ENCODE measurements around the gene F10. TPM values are rescaled to one million over a fixed set of nuclear protein-coding genes. Genes with fewer than 3 reads are reported as not detected.
A peak's percentile ranks its signal among the peaks of the same experiment; 100 is the strongest.
"Not testable (repeated sequence)": the region's sequence is repeated elsewhere in the genome, so short reads cannot be mapped to it uniquely, and the experiment has no call there.

Gene F10
- total RNA-seq, 5 donors from 2014 or later (not counting 1 experiment from before 2014, with no cell fraction given), result not detected

DNA sequence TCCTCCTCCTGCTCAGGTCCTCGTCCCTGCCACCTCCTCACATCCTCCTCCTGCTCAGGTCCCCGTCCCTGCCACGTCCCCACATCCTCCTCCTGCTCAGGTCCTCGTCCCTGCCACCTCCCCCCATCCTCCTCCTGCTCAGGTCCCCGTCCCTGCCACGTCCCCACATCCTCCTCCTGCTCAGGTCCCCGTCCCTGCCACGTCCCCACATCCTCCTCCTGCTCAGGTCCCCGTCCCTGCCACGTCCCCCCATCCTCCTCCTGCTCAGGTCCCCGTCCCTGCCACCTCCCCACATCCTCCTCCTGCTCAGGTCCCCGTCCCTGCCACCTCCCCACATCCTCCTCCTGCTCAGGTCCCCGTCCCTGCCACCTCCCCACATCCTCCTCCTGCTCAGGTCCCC lies 39.4 kb downstream of the F10 start:
- H3K4me3 Mint-ChIP-seq; H3K36me3 Mint-ChIP-seq; POLR2A ChIA-PET; H3K4me3 ChIP-seq (ENCODE audit: control insufficient read depth in 1 of 2, extremely low read depth in 1 of 2, low read length in 1 of 2); H3K27me3 Mint-ChIP-seq; H3K27ac Mint-ChIP-seq; H3K27me3 ChIP-seq (replicated peaks in 1 of 2; ENCODE audit: control insufficient read depth in 2 of 2, extremely low read depth in 1 of 2, insufficient read depth in 2 of 2, low read length in 1 of 2); DNase-seq; H3K36me3 ChIP-seq (ENCODE audit: control insufficient read depth in 2 of 2, extremely low read depth in 1 of 2, insufficient read depth in 1 of 2, low read length in 1 of 2); H3K9me3 Mint-ChIP-seq; ATAC-seq (replicated peaks in 1 of 4); H3K9me3 ChIP-seq; CTCF ChIA-PET; H3K27ac ChIP-seq (ENCODE audit: low read length): not testable (repeated sequence)
- H3K4me1 Mint-ChIP-seq, result peaks cover 26 to 31% (median 30%) of the 10 kb centered on the region in 3 donors
- H3K4me1 ChIP-seq (ENCODE audit: control insufficient read depth in 1 of 2, extremely low read depth in 1 of 2, insufficient read depth in 2 of 2, low read length in 2 of 2), result peaks cover 14 to 27% of the 10 kb centered on the region in 2 experiments
- WGBS (ENCODE audit: insufficient coverage), result no CpG with 5 or more reads among the region's 13 CpGs

DNA sequence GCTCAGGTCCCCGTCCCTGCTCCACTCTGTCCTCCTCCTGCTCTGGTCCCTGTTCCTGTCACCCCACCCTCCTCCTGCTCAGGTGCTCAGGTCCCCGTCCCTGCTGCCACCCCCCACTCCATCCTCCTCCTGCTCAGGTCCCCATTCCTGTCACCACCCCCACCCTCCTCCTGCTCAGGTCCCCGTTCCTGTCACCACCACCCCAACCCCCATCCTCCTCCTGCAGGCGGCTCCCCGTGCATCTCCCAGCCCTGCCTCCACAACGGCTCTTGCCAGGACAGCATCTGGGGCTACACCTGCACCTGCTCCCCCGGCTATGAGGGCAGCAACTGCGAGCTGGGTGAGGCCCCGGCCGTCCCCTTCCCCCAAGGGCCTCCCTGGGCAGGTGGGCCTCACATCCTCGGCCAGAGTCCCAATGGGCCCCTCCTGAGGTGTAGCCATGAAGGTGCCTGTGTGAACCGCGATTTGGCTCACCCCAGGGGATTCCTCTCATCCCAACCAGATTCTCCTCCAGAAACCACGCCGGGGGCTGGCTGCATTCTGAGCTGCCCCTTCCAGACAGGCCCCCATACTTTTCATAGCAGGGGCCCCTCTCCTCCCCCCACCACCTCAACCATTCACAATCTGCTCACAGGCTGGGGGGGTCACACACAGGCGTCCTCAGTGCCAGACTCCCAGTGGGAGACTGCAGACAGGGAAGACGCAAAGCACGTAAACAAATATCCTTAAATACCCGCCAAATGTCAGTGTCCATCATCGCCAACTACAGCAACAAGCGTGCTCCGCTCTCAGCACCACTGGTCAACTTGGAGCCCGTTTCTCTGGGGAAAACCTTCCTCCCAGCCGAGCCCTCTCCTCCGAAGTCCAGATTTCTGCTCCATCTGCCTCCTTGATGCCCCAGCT lies 40.4 kb downstream of the F10 start:
- H3K36me3 Mint-ChIP-seq, result peaks cover 9% of the 10 kb centered on the region

DNA sequence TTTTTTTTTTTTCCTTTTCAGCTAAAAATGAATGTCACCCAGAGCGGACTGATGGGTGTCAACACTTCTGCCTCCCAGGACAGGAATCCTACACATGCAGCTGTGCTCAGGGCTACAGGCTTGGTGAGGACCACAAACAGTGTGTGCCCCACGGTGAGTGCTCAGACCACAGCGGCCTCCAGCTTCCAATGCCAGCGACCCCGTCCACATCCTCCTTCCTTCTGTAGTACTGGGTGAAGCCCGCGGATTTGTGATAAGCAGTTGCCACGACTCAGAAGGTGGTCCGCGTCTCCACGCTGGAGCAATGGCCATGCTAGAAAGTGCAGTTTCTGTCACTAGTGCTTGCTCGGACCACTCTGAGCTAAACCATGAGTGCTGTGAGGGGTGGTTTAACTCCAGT lies 41.9 kb downstream of the F10 start:
- H3K9me3 ChIP-seq, result no peaks in the 10 kb centered on the region
- H3K36me3 ChIP-seq (ENCODE audit: control insufficient read depth in 2 of 2, extremely low read depth in 1 of 2, insufficient read depth in 1 of 2, low read length in 1 of 2), result peaks cover 0 to 3% of the 10 kb centered on the region in 2 donors
- POLR2A ChIA-PET, result interaction anchor here in 1 of 2 donors (0.7 kb wide), 1 partner anchor 196 kb away, joined by 3 read pairs; no protein-coding TSS in a partner anchor
- H3K36me3 Mint-ChIP-seq, result peaks cover 20% of the 10 kb centered on the region
- H3K4me1 ChIP-seq (ENCODE audit: control insufficient read depth in 1 of 2, extremely low read depth in 1 of 2, insufficient read depth in 2 of 2, low read length in 2 of 2), result peaks cover 14 to 27% of the 10 kb centered on the region in 2 experiments
- WGBS (ENCODE audit: insufficient coverage), result 65% methylated on average over 12 of the region's 12 CpGs
- no peak overlapping the region for H3K27ac ChIP-seq (ENCODE audit: low read length)
- no peaks in the 10 kb centered on the region for H3K27me3 ChIP-seq (replicated peaks in 1 of 2; ENCODE audit: control insufficient read depth in 2 of 2, extremely low read depth in 1 of 2, insufficient read depth in 2 of 2, low read length in 1 of 2)
- peaks cover 30 to 31% (median 30%) of the 10 kb centered on the region in 3 donors for H3K4me1 Mint-ChIP-seq
- no peaks in the 10 kb centered on the region for H3K27me3 Mint-ChIP-seq
- no peak overlapping the region for H3K4me3 Mint-ChIP-seq
- peak overlapping the region in 1 of 2 donors; percentile 76 for H3K27ac Mint-ChIP-seq
- H3K9me3 Mint-ChIP-seq, result peaks cover 5 to 10% (median 8%) of the 10 kb centered on the region in 3 donors
- CTCF ChIA-PET, result no interaction called here
- DNase-seq, result no peak
- peak in 1 of 4 experiments; percentile 32 for ATAC-seq (replicated peaks in 1 of 4)
- no peak overlapping the region for H3K4me3 ChIP-seq (ENCODE audit: control insufficient read depth in 1 of 2, extremely low read depth in 1 of 2, low read length in 1 of 2)

More for the DNA sequence above, 40.4 kb downstream of the F10 start:
- no peaks in the 10 kb centered on the region for H3K36me3 ChIP-seq (ENCODE audit: control insufficient read depth in 2 of 2, extremely low read depth in 1 of 2, insufficient read depth in 1 of 2, low read length in 1 of 2)
- peak overlapping the region; percentile 81 to 86 for H3K27ac Mint-ChIP-seq
- DNase-seq (peak in 9 of 35 experiments; percentile 13 to 40 (median 30)), ATAC-seq (replicated peaks in 1 of 4) (peak; percentile 28 to 69 (median 52))
- POLR2A ChIA-PET, result no interaction called here
- H3K9me3 ChIP-seq, result no peaks in the 10 kb centered on the region
- no peaks in the 10 kb centered on the region for H3K27me3 Mint-ChIP-seq
- peak overlapping the region in 1 of 3 donors; percentile 65 for H3K4me3 Mint-ChIP-seq
- H3K27me3 ChIP-seq (replicated peaks in 1 of 2; ENCODE audit: control insufficient read depth in 2 of 2, extremely low read depth in 1 of 2, insufficient read depth in 2 of 2, low read length in 1 of 2), result no peaks in the 10 kb centered on the region
- CTCF ChIA-PET, result no interaction called here
- peaks cover 14 to 27% of the 10 kb centered on the region in 2 experiments for H3K4me1 ChIP-seq (ENCODE audit: control insufficient read depth in 1 of 2, extremely low read depth in 1 of 2, insufficient read depth in 2 of 2, low read length in 2 of 2)
- 51% methylated on average over 23 of the region's 25 CpGs for WGBS (ENCODE audit: insufficient coverage)
- H3K9me3 Mint-ChIP-seq, result peaks cover 5 to 10% (median 8%) of the 10 kb centered on the region in 3 donors
- H3K27ac ChIP-seq (ENCODE audit: low read length), result peak overlapping the region; percentile 49
- H3K4me1 Mint-ChIP-seq, result peaks cover 26 to 31% (median 30%) of the 10 kb centered on the region in 3 donors
- H3K4me3 ChIP-seq (ENCODE audit: control insufficient read depth in 1 of 2, extremely low read depth in 1 of 2, low read length in 1 of 2), result no peak overlapping the region

DNA sequence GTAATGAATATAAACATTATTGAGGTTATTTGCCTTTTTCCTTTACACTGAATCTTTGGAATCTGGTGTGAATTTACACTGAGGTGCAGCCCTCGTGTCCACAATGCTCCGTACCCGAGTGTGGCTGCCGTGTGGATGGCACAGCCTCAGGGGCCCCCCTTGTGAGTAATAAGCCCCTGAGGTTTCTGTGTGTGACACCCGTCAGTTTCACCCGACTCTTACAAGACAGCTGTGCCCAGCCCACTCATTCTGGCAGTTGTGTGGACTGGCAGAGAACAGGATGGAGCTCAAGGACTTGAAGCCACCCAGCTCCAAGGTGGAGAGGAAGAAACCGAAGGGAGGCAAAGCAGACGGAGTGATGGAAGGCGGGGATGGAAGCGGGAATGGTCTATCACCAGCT lies 43.7 kb downstream of the F10 start:
- 0% methylated on average over 1 of the region's 10 CpGs for WGBS (ENCODE audit: insufficient coverage)
- DNase-seq (no peak), ATAC-seq (replicated peaks in 1 of 4) (no peak)
- no peak overlapping the region for H3K4me3 Mint-ChIP-seq
- Histone ChIP-seq H3K27ac (ENCODE audit: low read length) (no peak overlapping the region), H3K36me3 (ENCODE audit: control insufficient read depth in 2 of 2, extremely low read depth in 1 of 2, insufficient read depth in 1 of 2, low read length in 1 of 2) (peaks cover 1 to 5% of the 10 kb centered on the region in 2 donors), H3K4me1 (ENCODE audit: control insufficient read depth in 1 of 2, extremely low read depth in 1 of 2, insufficient read depth in 2 of 2, low read length in 2 of 2) (peaks cover 7 to 35% of the 10 kb centered on the region in 2 experiments), H3K27me3 (replicated peaks in 1 of 2; ENCODE audit: control insufficient read depth in 2 of 2, extremely low read depth in 1 of 2, insufficient read depth in 2 of 2, low read length in 1 of 2) (no peaks in the 10 kb centered on the region), H3K9me3 (no peaks in the 10 kb centered on the region), H3K4me3 (ENCODE audit: control insufficient read depth in 1 of 2, extremely low read depth in 1 of 2, low read length in 1 of 2) (no peak overlapping the region)
- H3K27me3 Mint-ChIP-seq, result no peaks in the 10 kb centered on the region
- peaks cover 5 to 10% (median 8%) of the 10 kb centered on the region in 3 donors for H3K9me3 Mint-ChIP-seq
- H3K4me1 Mint-ChIP-seq, result peaks cover 18 to 28% (median 25%) of the 10 kb centered on the region in 3 donors
- peak overlapping the region; percentile 66 to 68 for H3K27ac Mint-ChIP-seq
- ChIA-PET POLR2A (no interaction called here), CTCF (no interaction called here)
- H3K36me3 Mint-ChIP-seq, result peaks cover 22% of the 10 kb centered on the region

DNA sequence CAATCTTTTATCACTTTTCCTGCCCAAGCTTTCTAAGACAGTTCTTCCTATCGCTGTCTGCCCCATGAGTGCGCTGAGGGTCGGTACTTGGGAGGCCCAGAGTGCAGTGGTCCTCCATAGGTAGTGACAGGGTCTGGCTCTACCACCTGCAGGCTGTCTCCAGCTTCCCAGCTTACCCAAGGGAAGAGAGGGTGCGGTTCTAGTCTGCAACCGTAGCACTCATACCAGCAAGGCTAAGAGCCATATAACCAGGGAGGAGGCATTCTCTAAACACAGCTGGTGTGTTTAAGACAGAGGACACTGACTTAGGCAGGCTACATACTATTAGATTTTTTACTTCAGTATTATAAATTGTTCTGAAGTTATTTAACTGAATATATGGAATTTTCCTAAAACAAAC lies 44.1 kb downstream of the F10 start:
- H3K27ac ChIP-seq (ENCODE audit: low read length), result no peak overlapping the region
- no peak for ATAC-seq (replicated peaks in 1 of 4)
- peaks cover 15 to 28% (median 26%) of the 10 kb centered on the region in 3 donors for H3K4me1 Mint-ChIP-seq
- H3K27me3 ChIP-seq (replicated peaks in 1 of 2; ENCODE audit: control insufficient read depth in 2 of 2, extremely low read depth in 1 of 2, insufficient read depth in 2 of 2, low read length in 1 of 2), result no peaks in the 10 kb centered on the region
- DNase-seq, result no peak
- 90% methylated on average over 3 of the region's 5 CpGs for WGBS (ENCODE audit: insufficient coverage)
- no peaks in the 10 kb centered on the region for H3K9me3 ChIP-seq
- no peak overlapping the region for H3K4me3 Mint-ChIP-seq
- H3K27me3 Mint-ChIP-seq, result no peaks in the 10 kb centered on the region
- POLR2A ChIA-PET, result no interaction called here
- CTCF ChIA-PET, result no interaction called here
- peaks cover 5 to 10% (median 8%) of the 10 kb centered on the region in 3 donors for H3K9me3 Mint-ChIP-seq
- no peak overlapping the region for H3K27ac Mint-ChIP-seq
- H3K36me3 Mint-ChIP-seq, result peaks cover 25% of the 10 kb centered on the region
- H3K4me1 ChIP-seq (ENCODE audit: control insufficient read depth in 1 of 2, extremely low read depth in 1 of 2, insufficient read depth in 2 of 2, low read length in 2 of 2), result peaks cover 4 to 36% of the 10 kb centered on the region in 2 experiments
- no peak overlapping the region for H3K4me3 ChIP-seq (ENCODE audit: control insufficient read depth in 1 of 2, extremely low read depth in 1 of 2, low read length in 1 of 2)
- peaks cover 4 to 9% of the 10 kb centered on the region in 2 donors for H3K36me3 ChIP-seq (ENCODE audit: control insufficient read depth in 2 of 2, extremely low read depth in 1 of 2, insufficient read depth in 1 of 2, low read length in 1 of 2)

DNA sequence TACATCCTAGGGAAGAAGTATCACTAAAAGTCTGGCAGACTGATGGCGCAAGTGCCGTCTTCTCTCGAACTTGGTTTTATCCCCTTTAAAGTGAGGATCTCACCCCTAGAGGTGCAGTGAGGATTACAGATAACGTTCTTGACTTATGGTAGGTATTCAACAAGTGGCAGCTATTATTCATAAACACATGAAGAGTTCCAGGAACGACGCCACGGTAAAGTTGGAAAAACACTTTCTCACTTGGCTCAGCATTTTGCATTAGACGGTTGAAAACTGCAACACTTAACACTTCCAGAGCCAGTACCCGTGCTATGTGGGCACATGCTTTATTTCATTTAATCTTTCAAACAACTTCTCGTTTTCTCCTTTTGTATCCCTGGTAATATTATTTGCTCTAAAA lies 44.6 kb downstream of the F10 start:
- peaks cover 5 to 10% (median 8%) of the 10 kb centered on the region in 3 donors for H3K9me3 Mint-ChIP-seq
- H3K36me3 Mint-ChIP-seq, result peaks cover 26% of the 10 kb centered on the region
- H3K9me3 ChIP-seq, result no peaks in the 10 kb centered on the region
- H3K27me3 ChIP-seq (replicated peaks in 1 of 2; ENCODE audit: control insufficient read depth in 2 of 2, extremely low read depth in 1 of 2, insufficient read depth in 2 of 2, low read length in 1 of 2), result no peaks in the 10 kb centered on the region
- WGBS (ENCODE audit: insufficient coverage), result 90% methylated on average over 4 of the region's 10 CpGs
- peaks cover 6 to 14% of the 10 kb centered on the region in 2 donors for H3K36me3 ChIP-seq (ENCODE audit: control insufficient read depth in 2 of 2, extremely low read depth in 1 of 2, insufficient read depth in 1 of 2, low read length in 1 of 2)
- H3K4me3 Mint-ChIP-seq, result no peak overlapping the region
- no peak overlapping the region for H3K27ac Mint-ChIP-seq
- DNase-seq (no peak), ATAC-seq (replicated peaks in 1 of 4) (no peak)
- H3K4me1 Mint-ChIP-seq, result peaks cover 15 to 28% (median 27%) of the 10 kb centered on the region in 3 donors
- CTCF ChIA-PET, result no interaction called here
- POLR2A ChIA-PET, result no interaction called here
- no peaks in the 10 kb centered on the region for H3K27me3 Mint-ChIP-seq
- peaks cover 4 to 40% of the 10 kb centered on the region in 2 experiments for H3K4me1 ChIP-seq (ENCODE audit: control insufficient read depth in 1 of 2, extremely low read depth in 1 of 2, insufficient read depth in 2 of 2, low read length in 2 of 2)
- no peak overlapping the region for H3K27ac ChIP-seq (ENCODE audit: low read length)
- no peak overlapping the region for H3K4me3 ChIP-seq (ENCODE audit: control insufficient read depth in 1 of 2, extremely low read depth in 1 of 2, low read length in 1 of 2)

All from T-cell (primary cell).